ENCODE data around the gene ZFYVE27.

Gene ZFYVE27

DNA sequence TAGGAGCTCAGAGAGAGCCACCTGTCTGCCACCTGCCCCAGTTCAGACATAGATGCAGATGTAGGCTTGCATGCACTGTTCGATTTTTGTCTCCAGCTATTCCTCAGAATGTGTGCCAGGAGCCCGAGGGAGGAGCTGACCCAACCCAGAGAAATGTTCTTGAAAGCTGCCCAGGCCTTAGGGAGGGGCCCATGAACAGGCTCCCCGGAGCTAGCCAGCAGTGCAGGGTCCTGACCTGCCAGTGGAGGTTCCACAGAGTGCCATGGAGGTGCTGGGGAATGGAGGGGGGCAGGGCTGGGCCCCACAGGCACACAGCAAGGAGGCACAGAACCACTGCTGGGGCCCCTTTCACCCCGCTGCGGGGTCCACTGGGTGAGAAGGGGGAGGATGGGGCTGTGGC is 64.5 kb downstream of the ZFYVE27 start:
- no peak for DNase-seq (ENCODE audit: low read depth in 1 of 2, low spot score in 1 of 2)
- in situ Hi-C loops (cut with HindIII; ENCODE audit: low pct_unique_long_range_greater_than_20kb, low sequenced_read_pairs), result no loop called here
- TF ChIP-seq JUND (IDR thresholded peaks at IDR 0.05; ENCODE audit: low read depth), result no peak

DNA sequence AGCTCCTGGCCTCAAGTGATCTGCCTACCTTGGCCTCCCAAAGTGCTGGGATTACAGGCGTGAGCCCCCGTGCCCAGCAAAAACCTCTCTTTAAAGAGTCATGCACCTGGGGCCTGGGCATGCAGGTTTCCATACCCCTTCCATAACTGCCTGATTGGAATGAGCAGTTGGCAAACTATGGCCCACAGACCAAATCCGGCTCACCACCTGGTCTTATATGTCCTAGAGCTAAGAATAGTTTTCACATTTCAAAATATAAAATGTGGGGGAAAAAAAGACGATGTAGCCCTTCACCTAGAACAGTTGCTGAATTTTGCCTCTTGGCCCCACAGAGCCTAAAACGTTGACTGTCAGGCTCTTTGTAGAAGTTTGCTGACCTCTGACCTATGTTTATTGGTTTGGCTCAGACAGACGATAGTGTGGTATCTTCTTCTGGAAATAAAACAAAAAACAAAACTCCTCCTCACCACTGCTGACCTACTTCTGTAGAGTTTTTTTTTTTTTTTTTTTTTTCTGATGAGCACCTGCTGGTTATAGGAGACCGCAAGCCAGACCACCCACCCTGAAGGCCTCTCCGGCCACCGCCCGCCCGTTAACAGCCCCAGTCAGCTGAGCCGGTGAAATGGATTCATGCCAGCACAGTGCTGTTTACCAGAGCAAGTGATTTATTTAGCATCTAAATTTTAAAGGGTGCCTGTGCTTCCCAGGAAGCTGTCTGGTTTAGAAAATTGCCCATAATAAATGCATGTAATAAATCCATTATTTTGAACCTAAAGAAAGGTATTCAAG is 68.4 kb downstream of the ZFYVE27 start:
- in situ Hi-C loops (cut with HindIII; ENCODE audit: low pct_unique_long_range_greater_than_20kb, low sequenced_read_pairs), result no loop called here
- DNase-seq (ENCODE audit: low read depth in 1 of 2, low spot score in 1 of 2), result no peak
- no peak for TF ChIP-seq JUND (IDR thresholded peaks at IDR 0.05; ENCODE audit: low read depth)

DNA sequence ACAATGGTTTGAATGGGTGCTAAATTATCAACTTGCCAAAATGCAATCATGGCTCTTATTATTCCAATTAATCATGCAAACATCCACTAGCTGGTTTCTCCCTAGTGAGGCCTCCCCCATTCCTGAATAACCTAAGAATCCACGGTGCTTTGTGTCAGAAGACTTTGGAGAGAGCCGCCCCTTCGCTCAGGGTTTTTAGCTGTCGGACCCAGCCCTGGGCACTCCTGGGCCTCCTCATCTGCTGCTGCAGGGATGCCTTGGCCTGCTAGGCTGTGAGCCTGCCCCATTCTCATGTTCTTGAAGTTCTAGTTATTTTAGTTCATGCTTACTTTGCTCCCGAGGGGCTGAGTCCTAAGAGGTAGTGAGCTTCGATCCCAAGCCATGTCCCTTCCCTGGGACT is 69.0 kb downstream of the ZFYVE27 start:
- DNase-seq (ENCODE audit: low read depth in 1 of 2, low spot score in 1 of 2), result no peak
- in situ Hi-C loops (cut with HindIII; ENCODE audit: low pct_unique_long_range_greater_than_20kb, low sequenced_read_pairs), result no loop called here
- no peak for TF ChIP-seq JUND (IDR thresholded peaks at IDR 0.05; ENCODE audit: low read depth)

GRCh38 chr10:97810446-97810845 is 73.5 kb downstream of the ZFYVE27 start:
- in situ Hi-C loops (cut with HindIII; ENCODE audit: low pct_unique_long_range_greater_than_20kb, low sequenced_read_pairs), result no loop called here
- DNase-seq (ENCODE audit: low read depth in 1 of 2, low spot score in 1 of 2), result no peak

More at GRCh38 chr10:97810446-97810845, 73.5 kb downstream of the ZFYVE27 start:
- no peak for TF ChIP-seq JUND (IDR thresholded peaks at IDR 0.05; ENCODE audit: low read depth)

All from T47D (cell line).